NB4 (cell line): ENCODE measurements around the gene LRRC4C.
"Not testable (repeated sequence)": the region's sequence is repeated elsewhere in the genome, so short reads cannot be mapped to it uniquely, and the experiment has no call there.

ENCODE experiments used
- DNase-seq: peaks from one replicate; pipeline ENCODE4 v3.0.0; 2010; ENCODE audit warnings: low read depth
- H3K4me3 ChIP-seq: one replicate; pipeline ENCODE4 v1.5.1; 2011; ENCODE audit warnings: mild to moderate bottlenecking, low read depth, low read length, moderate library complexity
- CTCF ChIP-seq: IDR thresholded peaks from one replicate; pipeline ENCODE4 v1.5.1; 2012; ENCODE audit warnings: low read depth, low read length
- MYC ChIP-seq: IDR thresholded peaks from 2 replicates; pipeline ENCODE4 v1.6.1; 2011; ENCODE audit warnings: low read depth, low read length
- POLR2A ChIP-seq: IDR thresholded peaks from 2 replicates; pipeline ENCODE4 v1.6.1; 2011; ENCODE audit warnings: mild to moderate bottlenecking; ENCODE audit not compliant: insufficient read length; ENCODE audit errors: extremely low read depth
- TF ChIP-seq, protein P1 (sequence below): IDR thresholded peaks from 2 replicates; pipeline ENCODE4 v1.6.1; 2011; ENCODE audit warnings: low read depth, low read length

The LRRC4C gene

GRCh38 chr11:41042688-41043087 is 416.8 kb downstream of the LRRC4C start:
- no peak overlapping the region for H3K4me3 ChIP-seq
- no peak for DNase-seq
- TF ChIP-seq POLR2A (no peak), CTCF (no peak), MYC (no peak)
- TF ChIP-seq, protein P1, sequence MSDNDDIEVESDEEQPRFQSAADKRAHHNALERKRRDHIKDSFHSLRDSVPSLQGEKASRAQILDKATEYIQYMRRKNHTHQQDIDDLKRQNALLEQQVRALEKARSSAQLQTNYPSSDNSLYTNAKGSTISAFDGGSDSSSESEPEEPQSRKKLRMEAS, result no peak

- no peak overlapping the region for H3K4me3 ChIP-seq
- no peak for DNase-seq
- no peak for TF ChIP-seq CTCF
- TF ChIP-seq POLR2A, result no peak
- TF ChIP-seq, protein P1, result no peak
- no peak for TF ChIP-seq MYC
Observed at GRCh38 chr11:41040474-41040873, 419.0 kb downstream of the LRRC4C start.

DNA sequence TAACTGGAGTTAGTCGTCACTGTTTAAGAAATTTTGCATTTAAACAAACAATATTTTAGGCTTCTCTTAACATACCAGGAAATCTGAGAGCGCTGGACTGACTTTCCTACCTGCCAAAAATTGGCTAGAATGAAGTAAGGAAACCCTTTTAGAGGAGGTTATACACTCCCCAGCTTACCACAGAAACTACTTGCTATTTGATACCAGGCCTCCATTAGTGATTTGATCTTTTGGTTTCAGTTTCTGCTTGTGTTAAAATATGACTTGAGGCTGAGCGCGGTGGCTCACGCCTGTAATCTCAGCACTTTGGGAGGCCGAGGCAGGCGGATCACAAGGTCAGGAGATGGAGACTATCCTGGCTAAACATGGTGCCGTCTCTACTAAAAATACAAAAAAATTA is 419.9 kb downstream of the LRRC4C start:
- no peak for TF ChIP-seq MYC
- no peak for TF ChIP-seq CTCF
- TF ChIP-seq, protein P1, result no peak
- no peak for TF ChIP-seq POLR2A
- DNase-seq, result no peak
- no peak overlapping the region for H3K4me3 ChIP-seq

DNA sequence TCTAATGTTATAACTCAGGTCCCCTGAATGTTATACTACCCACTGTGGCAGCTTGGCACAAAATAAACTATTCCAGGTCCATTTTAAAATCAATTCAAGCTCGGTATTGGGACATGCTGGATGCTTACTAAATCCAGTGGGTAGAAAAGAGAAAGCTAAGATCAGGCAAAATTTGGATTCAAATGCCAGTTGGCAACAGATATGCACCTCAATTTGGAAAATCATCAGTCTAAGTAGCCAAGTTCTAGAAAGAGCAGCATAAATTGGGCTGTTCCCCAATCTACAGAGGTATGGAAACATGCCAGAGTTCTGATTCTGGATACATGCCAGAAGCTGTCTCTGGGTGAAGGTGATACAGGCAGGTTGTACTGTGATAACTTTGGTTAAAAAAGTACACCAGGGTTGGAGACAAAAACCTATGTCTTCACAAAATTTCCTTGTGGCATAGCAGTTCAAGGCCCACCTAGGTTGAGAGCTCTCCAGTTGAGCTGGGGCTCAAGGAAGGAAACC is 427.8 kb downstream of the LRRC4C start:
- TF ChIP-seq CTCF, result no peak
- TF ChIP-seq, protein P1, result no peak
- TF ChIP-seq POLR2A, result no peak
- no peak for TF ChIP-seq MYC
- H3K4me3 ChIP-seq, result no peak overlapping the region
- no peak for DNase-seq

DNA sequence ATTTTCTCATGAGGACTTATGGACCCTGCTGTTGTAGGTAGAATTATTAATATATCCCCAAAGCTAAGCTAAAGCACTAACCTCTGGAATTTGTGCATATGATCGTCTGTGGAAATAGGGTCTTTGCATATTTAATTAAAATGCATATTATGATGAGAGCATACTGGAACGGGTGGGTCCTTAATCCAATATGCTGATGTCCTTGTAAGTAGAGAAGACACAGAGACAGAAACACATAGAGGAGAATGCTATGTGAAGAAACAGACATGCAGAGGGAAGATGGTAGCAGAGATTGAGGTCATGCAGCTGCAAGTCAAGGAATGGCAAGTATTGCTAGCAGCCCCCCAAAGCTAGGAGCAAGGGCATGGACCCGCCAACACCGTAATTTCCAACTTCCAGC is 439.2 kb downstream of the LRRC4C start:
- no peak for TF ChIP-seq POLR2A
- no peak for TF ChIP-seq MYC
- TF ChIP-seq CTCF, result no peak
- TF ChIP-seq, protein P1, result no peak
- DNase-seq, result no peak
- no peak overlapping the region for H3K4me3 ChIP-seq

- not testable (repeated sequence) for DNase-seq, H3K4me3 ChIP-seq
Observed at GRCh38 chr11:41019666-41020065, 439.8 kb downstream of the LRRC4C start.
